Transverse colon (tissue), 4 donors: ENCODE data around the gene LRP1-AS.

Source experiments
- POLR2AphosphoS5 ChIP-seq, 3 donors: sonication (generic); formaldehyde crosslinking; IDR thresholded peaks; one replicate each; pipeline ENCODE4 v1.6.1; 2016; ENCODE audit warnings: antibody characterized with exemption in 3 of 3
- TF ChIP-seq, protein P1 (sequence below), 5 experiments: fragments of 200-600 bp in 3 of 5; fragments of 450-650 bp in 2 of 5; sonication (generic) in 3 of 5; IDR thresholded peaks; 1 replicate in 2 of 5; 2 replicates in 3 of 5; pipeline ENCODE4 v1.5.1; 2016 to 2017; ENCODE audit warnings: antibody characterized with exemption in 5 of 5, inconsistent platforms in 3 of 5, mild to moderate bottlenecking in 2 of 5, moderate library complexity in 1 of 5

DNA sequence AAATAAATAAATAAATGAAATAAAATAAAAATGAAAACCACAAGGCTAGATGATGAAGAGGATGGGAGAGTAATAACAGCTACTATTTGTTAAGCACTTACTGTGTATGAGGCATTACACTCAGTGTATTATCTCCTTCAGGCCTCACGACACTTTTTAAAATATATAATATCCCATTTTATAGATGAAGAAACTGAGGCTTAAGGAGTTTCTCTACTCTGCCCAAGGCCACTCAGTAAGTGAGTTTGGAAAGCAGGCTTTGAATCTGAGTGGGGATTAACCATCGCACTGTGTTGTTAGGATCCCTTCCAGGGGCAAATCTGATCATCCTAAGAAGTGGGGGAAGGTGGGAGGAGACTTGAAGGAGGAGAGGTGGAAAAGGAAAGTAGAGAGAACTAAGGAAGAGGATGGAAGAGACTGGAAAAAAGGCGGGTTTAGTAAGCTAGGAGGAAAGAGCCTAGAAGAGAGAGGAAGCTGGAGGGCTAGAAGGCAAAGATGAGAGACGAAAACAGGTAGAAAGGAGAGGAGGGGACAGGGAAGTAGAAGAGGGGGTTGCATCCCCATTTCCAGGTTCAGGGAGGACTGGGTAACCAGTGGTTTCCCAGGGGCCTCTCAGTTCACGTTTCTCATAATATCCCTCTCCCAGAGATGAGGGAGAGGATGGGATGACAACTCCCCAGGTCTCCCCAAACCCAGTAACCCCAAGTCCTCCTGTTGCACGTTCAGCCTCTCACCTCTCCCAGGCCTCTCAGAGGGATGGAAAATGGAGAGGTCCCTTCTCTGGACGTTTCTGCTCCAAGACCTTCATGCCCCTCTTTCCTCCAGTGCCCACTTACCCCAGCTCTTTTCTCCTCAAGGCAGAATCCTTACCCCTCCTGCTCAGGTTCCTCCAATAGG is 38.0 kb downstream of the LRP1-AS start:
- TF ChIP-seq, protein P1, sequence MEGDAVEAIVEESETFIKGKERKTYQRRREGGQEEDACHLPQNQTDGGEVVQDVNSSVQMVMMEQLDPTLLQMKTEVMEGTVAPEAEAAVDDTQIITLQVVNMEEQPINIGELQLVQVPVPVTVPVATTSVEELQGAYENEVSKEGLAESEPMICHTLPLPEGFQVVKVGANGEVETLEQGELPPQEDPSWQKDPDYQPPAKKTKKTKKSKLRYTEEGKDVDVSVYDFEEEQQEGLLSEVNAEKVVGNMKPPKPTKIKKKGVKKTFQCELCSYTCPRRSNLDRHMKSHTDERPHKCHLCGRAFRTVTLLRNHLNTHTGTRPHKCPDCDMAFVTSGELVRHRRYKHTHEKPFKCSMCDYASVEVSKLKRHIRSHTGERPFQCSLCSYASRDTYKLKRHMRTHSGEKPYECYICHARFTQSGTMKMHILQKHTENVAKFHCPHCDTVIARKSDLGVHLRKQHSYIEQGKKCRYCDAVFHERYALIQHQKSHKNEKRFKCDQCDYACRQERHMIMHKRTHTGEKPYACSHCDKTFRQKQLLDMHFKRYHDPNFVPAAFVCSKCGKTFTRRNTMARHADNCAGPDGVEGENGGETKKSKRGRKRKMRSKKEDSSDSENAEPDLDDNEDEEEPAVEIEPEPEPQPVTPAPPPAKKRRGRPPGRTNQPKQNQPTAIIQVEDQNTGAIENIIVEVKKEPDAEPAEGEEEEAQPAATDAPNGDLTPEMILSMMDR (IDR thresholded peaks at IDR 0.05), result no peak
- TF ChIP-seq POLR2AphosphoS5 (IDR thresholded peaks at IDR 0.05), result no peak
